ENCODE results near the gene MBTPS2. TPM values are rescaled to one million over a fixed set of nuclear protein-coding genes. Genes with fewer than 3 reads are reported as not detected.
A peak's percentile ranks its signal among the peaks of the same experiment; 100 is the strongest.
"Not testable (repeated sequence)": the region's sequence is repeated elsewhere in the genome, so short reads cannot be mapped to it uniquely, and the experiment has no call there.

Gene MBTPS2
- polyA plus RNA-seq, 3 donors = 29.0 to 36.0 (median 29.8) TPM

GRCh38 chrX:21845096-21845495 is 5.7 kb downstream of the MBTPS2 start:
- no peak for DNase-seq

- DNase-seq = no peak
Observed at GRCh38 chrX:21847342-21847741, 7.9 kb downstream of the MBTPS2 start.

- no peak for DNase-seq
Observed at GRCh38 chrX:21853578-21853977, 14.2 kb downstream of the MBTPS2 start.

GRCh38 chrX:21855937-21856415 is 16.6 kb downstream of the MBTPS2 start, which contains the start of gene YY2:
Gene YY2 (plus strand): TSS chrX:21855987. CDS start chrX:21856485, 498 bp downstream.
- DNase-seq = no peak

- DNase-seq = no peak
Observed at GRCh38 chrX:21856504-21856903, 17.1 kb downstream of the MBTPS2 start.

- no peak for DNase-seq
Observed at GRCh38 chrX:21863241-21863640, 23.8 kb downstream of the MBTPS2 start.

GRCh38 chrX:21865436-21865835 is 26.0 kb downstream of the MBTPS2 start:
- DNase-seq = no peak

- no peak for DNase-seq
Observed at GRCh38 chrX:21870494-21870893, 31.1 kb downstream of the MBTPS2 start.

GRCh38 chrX:21873063-21873775 is 33.8 kb downstream of the MBTPS2 start:
- no peak for DNase-seq

- not testable (repeated sequence) for DNase-seq
Observed at GRCh38 chrX:21874182-21874581, 34.8 kb downstream of the MBTPS2 start.

GRCh38 chrX:21875013-21875412 is 35.6 kb downstream of the MBTPS2 start:
- no peak for DNase-seq

- DNase-seq = no peak
Observed at GRCh38 chrX:21881881-21882574, 42.6 kb downstream of the MBTPS2 start.

GRCh38 chrX:21883258-21883657 is 43.8 kb downstream of the MBTPS2 start:
- no peak for DNase-seq

- DNase-seq = no peak
Observed at GRCh38 chrX:21885568-21885967, 46.2 kb downstream of the MBTPS2 start.

GRCh38 chrX:21905313-21905712 is 65.9 kb downstream of the MBTPS2 start:
- DNase-seq = no peak

- DNase-seq = no peak
Observed at GRCh38 chrX:21905953-21906352, 66.5 kb downstream of the MBTPS2 start.

GRCh38 chrX:21907260-21907659 is 67.8 kb downstream of the MBTPS2 start:
- peak; percentile 57 for DNase-seq

GRCh38 chrX:21911481-21911880 is 72.1 kb downstream of the MBTPS2 start:
- no peak for DNase-seq

GRCh38 chrX:21912220-21912619 is 72.8 kb downstream of the MBTPS2 start:
- no peak for DNase-seq

GRCh38 chrX:21912989-21913388 is 73.6 kb downstream of the MBTPS2 start:
- DNase-seq = no peak

- DNase-seq = no peak
Observed at GRCh38 chrX:21926116-21926515, 86.7 kb downstream of the MBTPS2 start.

- no peak for DNase-seq
Observed at GRCh38 chrX:21926527-21927278, 87.3 kb downstream of the MBTPS2 start.

GRCh38 chrX:21929209-21929608 is 89.8 kb downstream of the MBTPS2 start:
- DNase-seq = no peak
